Dedifferentiated amniotic fluid mesenchymal stem cell (primary cell): ENCODE results near the gene CYP3A5.

Experiments
- DNase-seq: peaks from one replicate; pipeline ENCODE4 v3.0.0-alpha.2; 2016; ENCODE audit errors: extremely low spot score

The CYP3A5 gene

DNA sequence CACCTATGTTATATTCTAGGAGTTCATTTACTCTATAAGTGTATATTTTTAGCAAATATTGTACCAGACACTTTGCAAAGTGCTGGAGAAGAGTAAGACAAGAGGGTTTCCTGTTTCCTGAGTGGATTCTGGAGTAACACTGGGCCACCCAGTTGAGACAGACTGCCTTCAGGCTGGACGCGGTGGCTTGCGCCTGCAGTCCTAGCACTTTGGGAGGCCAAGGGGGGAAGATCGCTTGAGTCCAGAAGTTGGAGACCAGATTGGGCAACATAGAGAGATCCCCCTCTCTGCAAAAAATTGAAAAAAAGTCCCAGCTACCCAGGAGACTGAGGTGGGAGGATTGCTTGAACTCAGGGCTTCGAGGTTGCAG, 63.8 kb downstream of the CYP3A5 start:
- DNase-seq, result no peak

DNA sequence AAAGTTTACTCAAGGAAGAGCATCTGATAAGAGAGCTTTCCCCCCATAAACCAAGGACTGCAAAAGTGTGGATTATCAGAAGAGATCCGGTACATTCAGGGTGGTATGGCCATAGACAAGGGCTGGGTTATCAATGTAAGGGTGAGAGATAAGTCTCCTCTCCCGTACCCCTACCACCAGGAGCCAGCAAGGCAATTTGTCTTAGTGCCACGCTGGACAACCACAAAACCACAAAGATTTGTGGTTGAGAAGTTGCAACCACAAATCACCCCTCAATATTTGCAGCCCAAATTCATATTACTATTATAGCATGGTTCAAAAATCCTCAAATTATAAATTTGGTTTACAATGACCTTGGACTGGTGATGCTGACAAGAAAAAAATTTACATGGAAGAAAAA, 65.3 kb downstream of the CYP3A5 start:
- no peak for DNase-seq

GRCh38 chr7:99607548-99607947, 72.2 kb downstream of the CYP3A5 start:
- no peak for DNase-seq

DNA sequence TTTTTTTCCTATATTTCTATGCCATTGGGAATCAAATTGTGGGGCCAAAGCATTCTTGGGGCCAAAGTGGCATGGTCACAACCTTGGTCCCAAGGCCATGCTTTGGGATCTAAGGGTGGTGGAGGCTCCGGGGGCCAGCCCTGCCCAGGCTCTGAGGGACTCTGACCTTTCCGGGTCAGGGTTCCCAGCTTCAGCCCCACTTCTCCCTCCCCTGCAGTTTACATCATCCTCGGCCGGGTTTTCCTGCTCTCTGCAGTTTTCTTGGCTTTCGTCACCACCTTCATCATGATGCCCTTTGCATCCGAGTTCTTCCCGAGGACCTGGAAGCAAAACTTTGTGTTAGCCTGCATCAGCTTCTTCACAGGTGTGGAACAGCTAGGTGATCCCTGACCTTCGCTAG, 73.3 kb downstream of the CYP3A5 start:
- DNase-seq, result no peak

GRCh38 chr7:99605527-99605926, 74.3 kb downstream of the CYP3A5 start:
- no peak for DNase-seq

GRCh38 chr7:99601656-99602310, 78.0 kb downstream of the CYP3A5 start:
- DNase-seq, result no peak

- no peak for DNase-seq
These were observed 80.0 kb downstream of the CYP3A5 start for GRCh38 chr7:99599836-99600235.
